ENCODE data around the gene PEX5L.

DNA sequence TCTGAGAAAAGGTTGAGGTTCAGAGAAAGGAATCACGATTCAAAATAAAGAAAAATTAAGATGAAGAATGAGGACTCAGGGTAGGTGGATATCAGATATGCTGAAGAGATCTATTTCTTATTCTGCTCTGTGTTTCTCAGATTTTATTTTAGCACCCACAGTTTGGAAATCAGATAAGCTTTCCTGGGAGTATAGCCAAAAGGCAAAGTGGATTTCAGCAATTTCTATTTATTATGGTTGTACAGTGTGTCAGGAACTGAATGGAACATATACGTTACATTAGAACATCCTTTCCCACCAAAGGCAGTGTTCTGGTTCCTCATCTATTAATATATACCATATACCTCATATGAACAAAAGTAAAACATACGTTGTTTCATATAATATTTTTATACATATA lies 18.9 kb downstream of the PEX5L start:
- TF ChIP-seq, protein P1, sequence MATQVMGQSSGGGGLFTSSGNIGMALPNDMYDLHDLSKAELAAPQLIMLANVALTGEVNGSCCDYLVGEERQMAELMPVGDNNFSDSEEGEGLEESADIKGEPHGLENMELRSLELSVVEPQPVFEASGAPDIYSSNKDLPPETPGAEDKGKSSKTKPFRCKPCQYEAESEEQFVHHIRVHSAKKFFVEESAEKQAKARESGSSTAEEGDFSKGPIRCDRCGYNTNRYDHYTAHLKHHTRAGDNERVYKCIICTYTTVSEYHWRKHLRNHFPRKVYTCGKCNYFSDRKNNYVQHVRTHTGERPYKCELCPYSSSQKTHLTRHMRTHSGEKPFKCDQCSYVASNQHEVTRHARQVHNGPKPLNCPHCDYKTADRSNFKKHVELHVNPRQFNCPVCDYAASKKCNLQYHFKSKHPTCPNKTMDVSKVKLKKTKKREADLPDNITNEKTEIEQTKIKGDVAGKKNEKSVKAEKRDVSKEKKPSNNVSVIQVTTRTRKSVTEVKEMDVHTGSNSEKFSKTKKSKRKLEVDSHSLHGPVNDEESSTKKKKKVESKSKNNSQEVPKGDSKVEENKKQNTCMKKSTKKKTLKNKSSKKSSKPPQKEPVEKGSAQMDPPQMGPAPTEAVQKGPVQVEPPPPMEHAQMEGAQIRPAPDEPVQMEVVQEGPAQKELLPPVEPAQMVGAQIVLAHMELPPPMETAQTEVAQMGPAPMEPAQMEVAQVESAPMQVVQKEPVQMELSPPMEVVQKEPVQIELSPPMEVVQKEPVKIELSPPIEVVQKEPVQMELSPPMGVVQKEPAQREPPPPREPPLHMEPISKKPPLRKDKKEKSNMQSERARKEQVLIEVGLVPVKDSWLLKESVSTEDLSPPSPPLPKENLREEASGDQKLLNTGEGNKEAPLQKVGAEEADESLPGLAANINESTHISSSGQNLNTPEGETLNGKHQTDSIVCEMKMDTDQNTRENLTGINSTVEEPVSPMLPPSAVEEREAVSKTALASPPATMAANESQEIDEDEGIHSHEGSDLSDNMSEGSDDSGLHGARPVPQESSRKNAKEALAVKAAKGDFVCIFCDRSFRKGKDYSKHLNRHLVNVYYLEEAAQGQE (IDR thresholded peaks at IDR 0.05; ENCODE audit: insufficient read depth in 1 of 2, low read depth in 2 of 2, low read length in 2 of 2) = no peak
- TF ChIP-seq POLR2AphosphoS5 (IDR thresholded peaks at IDR 0.05; ENCODE audit: low read depth, low read length) = no peak

Measured in PFSK-1 (cell line).